GM12891 (cell line): ENCODE results near the gene ZIC5.

Source experiments
- POLR2A ChIP-seq: IDR thresholded peaks from 2 replicates; pipeline ENCODE4 v1.6.1; 2011; ENCODE audit warnings: low read depth, low read length, control low read depth
- POLR2AphosphoS5 ChIP-seq: IDR thresholded peaks from 2 replicates; pipeline ENCODE4 v1.6.1; 2011; ENCODE audit warnings: low read depth, low read length, control low read depth
- POU2F2 ChIP-seq: IDR thresholded peaks from 2 replicates; pipeline ENCODE4 v1.6.1; 2011; ENCODE audit warnings: low read depth, mild to moderate bottlenecking, control low read depth, low read length, moderate library complexity
- SPI1 ChIP-seq: IDR thresholded peaks from 2 replicates; pipeline ENCODE4 v1.6.1; 2011; ENCODE audit warnings: low read depth, low read length, control low read depth
- TAF1 ChIP-seq: IDR thresholded peaks from 2 replicates; pipeline ENCODE4 v1.6.1; 2011; ENCODE audit warnings: low read depth, low read length, control low read depth

- no peak for TF ChIP-seq POLR2A
- TF ChIP-seq POLR2AphosphoS5, result no peak
- no peak for TF ChIP-seq TAF1
- no peak for TF ChIP-seq SPI1
- no peak for TF ChIP-seq POU2F2
These were observed 17.1 kb upstream of the ZIC5 start for GRCh38 chr13:99988529-99989275.
